PC-9 (cell line): Measurements from ENCODE around the gene ITCH.

Experiments used
- EZH2 ChIP-seq: fragments of 200-600 bp; sonication (generic); IDR thresholded peaks from 2 replicates; pipeline ENCODE4 v1.8.0; 2017; ENCODE audit warnings: antibody characterized with exemption, low read depth
- TF ChIP-seq, protein P1 (sequence below): fragments of 200-600 bp; sonication (generic); conservative IDR thresholded peaks from 2 replicates; pipeline ENCODE4 v1.6.1; 2017; ENCODE audit warnings: mixed run types, antibody characterized with exemption, mild to moderate bottlenecking, moderate library complexity

DNA sequence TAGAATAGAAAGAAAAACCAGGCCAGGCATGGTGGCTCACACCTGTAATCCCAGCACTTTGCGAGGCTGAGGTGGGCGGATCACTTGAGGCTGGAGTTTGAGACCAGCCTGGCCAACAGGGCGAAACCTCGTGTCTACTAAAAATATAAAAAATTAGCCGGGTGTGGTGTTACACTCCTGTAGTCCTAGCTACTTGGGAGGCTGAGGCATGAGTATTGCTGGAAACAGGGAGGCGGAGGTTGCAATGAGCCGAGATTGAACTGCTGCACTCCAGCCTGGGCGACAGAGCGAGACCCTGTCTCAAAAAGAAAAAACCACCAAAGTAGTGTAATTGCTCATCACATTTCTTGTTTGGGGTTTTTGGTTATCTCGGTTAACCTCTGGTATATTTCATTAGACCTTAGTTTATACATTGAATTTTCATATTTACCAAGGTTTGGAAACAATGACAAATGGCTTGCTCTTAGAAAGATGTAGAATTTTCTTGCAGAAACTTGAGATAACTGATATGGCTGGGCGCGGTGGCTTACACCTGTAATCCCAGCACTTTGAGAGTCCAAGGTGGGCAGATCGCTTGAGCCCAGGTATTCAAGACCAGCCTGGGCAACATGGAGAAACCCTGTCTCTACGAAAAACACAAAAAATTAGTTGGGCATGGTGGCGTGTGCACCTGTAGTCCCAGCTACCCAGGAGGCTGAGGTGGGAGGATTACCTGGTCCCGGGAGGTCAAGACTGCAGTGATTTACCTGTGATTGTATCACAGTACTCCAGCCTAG lies 14.2 kb downstream of the ITCH start:
- TF ChIP-seq, protein P1, sequence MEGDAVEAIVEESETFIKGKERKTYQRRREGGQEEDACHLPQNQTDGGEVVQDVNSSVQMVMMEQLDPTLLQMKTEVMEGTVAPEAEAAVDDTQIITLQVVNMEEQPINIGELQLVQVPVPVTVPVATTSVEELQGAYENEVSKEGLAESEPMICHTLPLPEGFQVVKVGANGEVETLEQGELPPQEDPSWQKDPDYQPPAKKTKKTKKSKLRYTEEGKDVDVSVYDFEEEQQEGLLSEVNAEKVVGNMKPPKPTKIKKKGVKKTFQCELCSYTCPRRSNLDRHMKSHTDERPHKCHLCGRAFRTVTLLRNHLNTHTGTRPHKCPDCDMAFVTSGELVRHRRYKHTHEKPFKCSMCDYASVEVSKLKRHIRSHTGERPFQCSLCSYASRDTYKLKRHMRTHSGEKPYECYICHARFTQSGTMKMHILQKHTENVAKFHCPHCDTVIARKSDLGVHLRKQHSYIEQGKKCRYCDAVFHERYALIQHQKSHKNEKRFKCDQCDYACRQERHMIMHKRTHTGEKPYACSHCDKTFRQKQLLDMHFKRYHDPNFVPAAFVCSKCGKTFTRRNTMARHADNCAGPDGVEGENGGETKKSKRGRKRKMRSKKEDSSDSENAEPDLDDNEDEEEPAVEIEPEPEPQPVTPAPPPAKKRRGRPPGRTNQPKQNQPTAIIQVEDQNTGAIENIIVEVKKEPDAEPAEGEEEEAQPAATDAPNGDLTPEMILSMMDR: no peak
- TF ChIP-seq EZH2: no peak
